HG02970 (cell line): ENCODE data around the gene CDKAL1.
"Not testable (repeated sequence)": the region's sequence is repeated elsewhere in the genome, so short reads cannot be mapped to it uniquely, and the experiment has no call there.

ENCODE experiments used
- ATAC-seq: cut with Tn5 transposase; IDR thresholded peaks from one replicate; pipeline ENCODE4 v1.9.1; 2021; ENCODE audit warnings: mild to moderate bottlenecking, moderate library complexity, moderate number of reproducible peaks; ENCODE audit not compliant: unreplicated experiment, low FRiP score

CDKAL1 gene

GRCh38 chr6:21034345-21034744 lies 500.1 kb downstream of the CDKAL1 start:
- ATAC-seq, result no peak

- ATAC-seq, result no peak
These were observed 503.2 kb downstream of the CDKAL1 start for GRCh38 chr6:21037453-21037852.

GRCh38 chr6:21039926-21040325 lies 505.7 kb downstream of the CDKAL1 start:
- no peak for ATAC-seq

GRCh38 chr6:21045135-21045700 lies 511.0 kb downstream of the CDKAL1 start:
- no peak for ATAC-seq

- ATAC-seq, result no peak
These were observed 512.0 kb downstream of the CDKAL1 start for GRCh38 chr6:21046276-21046675.

GRCh38 chr6:21048047-21048446 lies 513.8 kb downstream of the CDKAL1 start:
- ATAC-seq, result no peak

- no peak for ATAC-seq
These were observed 514.9 kb downstream of the CDKAL1 start for GRCh38 chr6:21049148-21049547.

GRCh38 chr6:21049572-21049971 lies 515.3 kb downstream of the CDKAL1 start:
- ATAC-seq, result no peak

GRCh38 chr6:21050935-21051334 lies 516.7 kb downstream of the CDKAL1 start:
- no peak for ATAC-seq

- no peak for ATAC-seq
These were observed 517.5 kb downstream of the CDKAL1 start for GRCh38 chr6:21051777-21052176.

- ATAC-seq, result no peak
These were observed 519.4 kb downstream of the CDKAL1 start for GRCh38 chr6:21053612-21054011.

- ATAC-seq, result not testable (repeated sequence)
These were observed 521.2 kb downstream of the CDKAL1 start for GRCh38 chr6:21055480-21055879.

- no peak for ATAC-seq
These were observed 527.6 kb downstream of the CDKAL1 start for GRCh38 chr6:21061892-21062291.

- no peak for ATAC-seq
These were observed 530.6 kb downstream of the CDKAL1 start for GRCh38 chr6:21064756-21065340.

GRCh38 chr6:21067521-21067920 lies 533.3 kb downstream of the CDKAL1 start:
- ATAC-seq, result no peak

- no peak for ATAC-seq
These were observed 536.4 kb downstream of the CDKAL1 start for GRCh38 chr6:21070620-21071019.

- ATAC-seq, result no peak
These were observed 537.7 kb downstream of the CDKAL1 start for GRCh38 chr6:21071780-21072468.

- no peak for ATAC-seq
These were observed 539.1 kb downstream of the CDKAL1 start for GRCh38 chr6:21073318-21073839.

- ATAC-seq, result no peak
These were observed 540.2 kb downstream of the CDKAL1 start for GRCh38 chr6:21074484-21074883.

- no peak for ATAC-seq
These were observed 541.7 kb downstream of the CDKAL1 start for GRCh38 chr6:21075986-21076385.

GRCh38 chr6:21078497-21078896 lies 544.2 kb downstream of the CDKAL1 start:
- no peak for ATAC-seq
